Measurements from ENCODE around the gene CLASRP. TPM values are rescaled to one million over a fixed set of nuclear protein-coding genes. Genes with fewer than 3 reads are reported as not detected.

The CLASRP gene
- total and polyA plus RNA-seq, 9 of the 15 experiments (the other 6 are each of a cell fraction or from before 2014, with no cell fraction given) = 0.94 to 86.3 (median 44.0) TPM

DNA sequence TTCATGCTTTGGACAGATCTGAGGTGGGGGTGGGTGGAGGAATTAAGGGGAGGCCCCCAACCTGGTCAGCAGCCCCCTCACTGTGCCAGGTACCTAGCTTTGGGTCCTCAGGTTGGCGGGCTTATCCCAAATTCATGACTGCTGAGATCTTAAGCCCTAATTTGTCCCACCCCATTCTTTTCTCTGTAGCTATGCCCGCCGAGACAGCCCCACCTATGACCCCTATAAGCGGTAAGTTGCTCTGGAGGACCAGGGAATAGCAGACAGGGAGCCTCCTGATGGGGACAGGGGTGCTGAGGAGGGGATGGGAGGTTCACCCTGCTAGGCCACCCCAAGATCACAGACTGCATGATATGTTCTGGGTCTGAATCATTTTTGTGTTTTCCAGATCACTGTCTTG lies 23.1 kb downstream of the CLASRP start:
- no peak for TF ChIP-seq NFE2L1 (tag; IDR thresholded peaks at IDR 0.05; ENCODE audit: borderline replicate concordance, low read depth)
- no peak for TF ChIP-seq RUNX1 (IDR thresholded peaks at IDR 0.05; ENCODE audit: low read depth)
- TF ChIP-seq ELF2 (CRISPR knock-in tag; IDR thresholded peaks at IDR 0.05) = no peak
- TF ChIP-seq ZC3H4 (CRISPR knock-in tag; IDR thresholded peaks at IDR 0.05; ENCODE audit: borderline replicate concordance) = no peak
- no peak for TF ChIP-seq MIER1 (IDR thresholded peaks at IDR 0.05; ENCODE audit: low read depth)
- TF ChIP-seq MCM7 (IDR thresholded peaks at IDR 0.05) = no peak
- POLR2A ChIA-PET = interaction anchor here (0.7 to 1.2 kb wide), 6 partner anchors 10 to 630 kb away, joined by 3 read pairs; partner anchors contain the start of gene QPCTL
- Histone ChIP-seq H2AFZ (ENCODE audit: low read depth, low read length) (no peak overlapping the region), H3K79me2 (ENCODE audit: control insufficient read depth, insufficient read depth, low read length) (peaks cover 4% of the 10 kb centered on the region; the same call in 1 of the 3 replicates), H3K27ac (ENCODE audit: extremely low read depth, low read depth, low read length) (no peak overlapping the region), H4K20me1 (replicated peaks; ENCODE audit: control insufficient read depth, insufficient read depth, low read length) (peaks cover 19% of the 10 kb centered on the region), H3K4me2 (ENCODE audit: insufficient read depth, low read length) (no peak overlapping the region), H3K9me3 (replicated peaks; ENCODE audit: control insufficient read depth, insufficient read depth, low read depth, low read length) (no peaks in the 10 kb centered on the region), H3K36me3 (ENCODE audit: control insufficient read depth, insufficient read depth, low read length) (peaks cover 82% of the 10 kb centered on the region), H3K4me3 (no peak overlapping the region), H3K4me1 (replicated peaks in 1 of 2; ENCODE audit: control insufficient read depth in 2 of 2, insufficient read depth in 2 of 2, low read length in 2 of 2) (peaks cover 0 to 28% of the 10 kb centered on the region in 2 experiments; a peak in 2 of 5 replicates), H3K9ac (ENCODE audit: insufficient read depth in 1 of 2, low read depth in 2 of 2, low read length in 2 of 2) (no peak overlapping the region), H3K9me1 (ENCODE audit: control insufficient read depth, insufficient read depth, low read length) (no peaks in the 10 kb centered on the region), H3K27me3 (ENCODE audit: control insufficient read depth in 2 of 2, insufficient read depth in 2 of 2, low read length in 2 of 2) (no peaks in the 10 kb centered on the region)
- in situ Hi-C loops (cut with MboI) (no loop called here), intact Hi-C loops (cut with micrococcal nuclease) (no loop called here)
- CTCF ChIA-PET (ENCODE audit: low intra/inter-chr PET ratio) = no interaction called here
- FAIRE-seq = no peak
- ATAC-seq = no peak
- no TSS peak for BruUV-seq (replicated peaks)
- DNase-seq (ENCODE audit: extremely low read depth in 1 of 4, low spot score in 3 of 4) = no peak
- WGBS (ENCODE audit: insufficient coverage, low coverage, missing lambda C conversion rate) = 94% methylated on average over 4 of the region's 4 CpGs
